Loucy (cell line): ENCODE measurements around the gene PRPF38B.
"Not testable (repeated sequence)": the region's sequence is repeated elsewhere in the genome, so short reads cannot be mapped to it uniquely, and the experiment has no call there.

Experiments used
- H2AFZ ChIP-seq: fragments of 200-600 bp; sonication (generic); 2 replicates; pipeline ENCODE4 v1.6.0; 2016; ENCODE audit warnings: antibody characterized with exemption, mild to moderate bottlenecking, low read length, moderate library complexity
- H3F3A ChIP-seq: fragments of 200-600 bp; 2 replicates; pipeline ENCODE4 v1.6.0; 2016; ENCODE audit warnings: antibody characterized with exemption, low read depth, mild to moderate bottlenecking
- H3K27me3 ChIP-seq: fragments of 200-600 bp; sonication (generic); 2 replicates; pipeline ENCODE4 v1.6.1; 2014; ENCODE audit warnings: low read length, mild to moderate bottlenecking; ENCODE audit not compliant: insufficient read depth, poor library complexity, severe bottlenecking
- H3K36me3 ChIP-seq: fragments of 200-600 bp; sonication (generic); 2 replicates; pipeline ENCODE4 v1.6.1; 2016; ENCODE audit warnings: low read length; ENCODE audit not compliant: insufficient read depth
- H3K4me1 ChIP-seq: fragments of 200-600 bp; sonication (generic); 2 replicates; pipeline ENCODE4 v1.5.1; 2014; ENCODE audit warnings: low read length, mild to moderate bottlenecking; ENCODE audit not compliant: insufficient read depth, poor library complexity, severe bottlenecking
- H3K4me2 ChIP-seq: fragments of 200-600 bp; sonication (generic); 2 replicates; pipeline ENCODE4 v1.6.0; 2014; ENCODE audit warnings: antibody characterized with exemption, low read length, low read depth, mild to moderate bottlenecking; ENCODE audit not compliant: poor library complexity, severe bottlenecking
- H3K4me3 ChIP-seq: fragments of 200-600 bp; sonication (generic); 2 replicates; pipeline ENCODE4 v1.5.1; 2014; ENCODE audit warnings: low read length, mild to moderate bottlenecking, mixed read lengths; ENCODE audit not compliant: poor library complexity, severe bottlenecking
- H3K79me2 ChIP-seq: fragments of 200-600 bp; sonication (generic); 2 replicates; pipeline ENCODE4 v1.6.1; 2014; ENCODE audit warnings: low read length; ENCODE audit not compliant: insufficient read depth
- H3K9ac ChIP-seq: fragments of 200-600 bp; sonication (generic); 2 replicates; pipeline ENCODE4 v1.6.0; 2014; ENCODE audit warnings: mild to moderate bottlenecking, low read depth, low read length, moderate library complexity; ENCODE audit not compliant: poor library complexity, severe bottlenecking
- H3K9me2 ChIP-seq: fragments of 200-600 bp; sonication (generic); replicated peaks from 2 replicates; pipeline ENCODE4 v1.6.1; 2016; ENCODE audit warnings: low read depth, low read length, mixed read lengths
- H3K9me3 ChIP-seq: fragments of 200-600 bp; sonication (generic); 2 replicates; pipeline ENCODE4 v1.6.1; 2014; ENCODE audit warnings: mild to moderate bottlenecking, antibody characterized with exemption, low read length, low read depth; ENCODE audit not compliant: insufficient read depth
- H4K20me1 ChIP-seq: fragments of 200-600 bp; sonication (generic); 2 replicates; pipeline ENCODE4 v1.6.0; 2014; ENCODE audit warnings: antibody characterized with exemption, low read length, mild to moderate bottlenecking; ENCODE audit not compliant: insufficient read depth, poor library complexity, severe bottlenecking
- EZH2phosphoT487 ChIP-seq: fragments of 200-600 bp; IDR thresholded peaks from 2 replicates; pipeline ENCODE4 v1.6.1; 2018; ENCODE audit warnings: antibody characterized with exemption, mild to moderate bottlenecking, moderate library complexity, borderline replicate concordance
- TF ChIP-seq, protein P1 (sequence below): fragments of 200-600 bp; sonication (generic); conservative IDR thresholded peaks from 2 replicates; pipeline ENCODE4 v1.5.1; 2014; ENCODE audit warnings: mild to moderate bottlenecking, antibody characterized with exemption, low read length

PRPF38B gene

GRCh38 chr1:108695535-108695934, 3.4 kb downstream of the PRPF38B start:
- peaks cover 53% of the 10 kb centered on the region for H3K36me3 ChIP-seq
- H3K79me2 ChIP-seq, result peaks cover 89% of the 10 kb centered on the region
- H3K27me3 ChIP-seq, result no peaks in the 10 kb centered on the region
- peaks cover 75% of the 10 kb centered on the region for H4K20me1 ChIP-seq
- no peaks in the 10 kb centered on the region for H3K9me2 ChIP-seq
- H3K4me2 ChIP-seq, result peak overlapping the region; percentile 83
- peaks cover 38% of the 10 kb centered on the region for H3K4me1 ChIP-seq
- H3K4me3 ChIP-seq, result peak overlapping the region; percentile 86
- TF ChIP-seq, protein P1, sequence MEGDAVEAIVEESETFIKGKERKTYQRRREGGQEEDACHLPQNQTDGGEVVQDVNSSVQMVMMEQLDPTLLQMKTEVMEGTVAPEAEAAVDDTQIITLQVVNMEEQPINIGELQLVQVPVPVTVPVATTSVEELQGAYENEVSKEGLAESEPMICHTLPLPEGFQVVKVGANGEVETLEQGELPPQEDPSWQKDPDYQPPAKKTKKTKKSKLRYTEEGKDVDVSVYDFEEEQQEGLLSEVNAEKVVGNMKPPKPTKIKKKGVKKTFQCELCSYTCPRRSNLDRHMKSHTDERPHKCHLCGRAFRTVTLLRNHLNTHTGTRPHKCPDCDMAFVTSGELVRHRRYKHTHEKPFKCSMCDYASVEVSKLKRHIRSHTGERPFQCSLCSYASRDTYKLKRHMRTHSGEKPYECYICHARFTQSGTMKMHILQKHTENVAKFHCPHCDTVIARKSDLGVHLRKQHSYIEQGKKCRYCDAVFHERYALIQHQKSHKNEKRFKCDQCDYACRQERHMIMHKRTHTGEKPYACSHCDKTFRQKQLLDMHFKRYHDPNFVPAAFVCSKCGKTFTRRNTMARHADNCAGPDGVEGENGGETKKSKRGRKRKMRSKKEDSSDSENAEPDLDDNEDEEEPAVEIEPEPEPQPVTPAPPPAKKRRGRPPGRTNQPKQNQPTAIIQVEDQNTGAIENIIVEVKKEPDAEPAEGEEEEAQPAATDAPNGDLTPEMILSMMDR, result no peak
- TF ChIP-seq EZH2phosphoT487, result no peak
- no peaks in the 10 kb centered on the region for H3K9me3 ChIP-seq
- H3F3A ChIP-seq, result peaks cover 17% of the 10 kb centered on the region; the same call in 1 of the 2 replicates
- peak overlapping the region; percentile 89 for H3K9ac ChIP-seq
- H2AFZ ChIP-seq, result no peak overlapping the region

DNA sequence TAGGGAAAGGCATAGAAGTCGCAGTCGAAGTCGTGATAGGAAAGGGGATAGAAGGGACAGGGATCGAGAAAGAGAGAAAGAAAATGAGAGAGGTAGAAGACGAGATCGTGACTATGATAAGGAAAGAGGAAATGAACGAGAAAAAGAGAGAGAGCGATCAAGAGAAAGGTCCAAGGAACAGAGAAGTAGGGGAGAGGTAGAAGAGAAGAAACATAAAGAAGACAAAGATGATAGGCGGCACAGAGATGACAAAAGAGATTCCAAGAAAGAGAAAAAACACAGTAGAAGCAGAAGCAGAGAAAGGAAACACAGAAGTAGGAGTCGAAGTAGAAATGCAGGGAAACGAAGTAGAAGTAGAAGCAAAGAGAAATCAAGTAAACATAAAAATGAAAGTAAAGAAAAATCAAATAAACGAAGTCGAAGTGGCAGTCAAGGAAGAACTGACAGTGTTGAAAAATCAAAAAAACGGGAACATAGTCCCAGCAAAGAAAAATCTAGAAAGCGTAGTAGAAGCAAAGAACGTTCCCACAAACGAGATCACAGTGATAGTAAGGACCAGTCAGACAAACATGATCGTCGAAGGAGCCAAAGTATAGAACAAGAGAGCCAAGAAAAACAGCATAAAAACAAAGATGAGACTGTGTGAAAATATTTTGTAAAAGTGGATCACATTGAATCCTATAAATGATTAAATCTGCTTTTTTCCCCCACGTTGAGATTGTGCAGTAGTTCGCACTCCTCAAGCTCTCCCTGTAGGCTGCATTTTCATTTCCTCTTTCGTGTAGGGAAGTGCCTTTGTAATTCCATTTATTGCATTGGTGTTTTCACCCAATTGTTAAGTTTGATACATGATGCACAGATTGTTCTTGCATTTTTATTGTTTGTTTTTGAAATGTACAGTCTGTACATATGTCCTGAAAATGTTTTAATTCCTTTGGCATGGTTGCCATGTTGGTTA, 7.5 kb downstream of the PRPF38B start:
- no peak overlapping the region for H3K9ac ChIP-seq
- H3K9me2 ChIP-seq, result no peaks in the 10 kb centered on the region
- no peak overlapping the region for H3K4me2 ChIP-seq
- peaks cover 51% of the 10 kb centered on the region for H3K79me2 ChIP-seq
- H3K9me3 ChIP-seq, result no peaks in the 10 kb centered on the region
- peaks cover 64% of the 10 kb centered on the region for H4K20me1 ChIP-seq
- H2AFZ ChIP-seq, result no peak overlapping the region
- H3K27me3 ChIP-seq, result no peaks in the 10 kb centered on the region
- peaks cover 71% of the 10 kb centered on the region for H3K36me3 ChIP-seq
- H3K4me1 ChIP-seq, result peaks cover 39% of the 10 kb centered on the region
- peaks cover 19% of the 10 kb centered on the region; the same call in 1 of the 2 replicates for H3F3A ChIP-seq
- no peak overlapping the region for H3K4me3 ChIP-seq
- TF ChIP-seq, protein P1, result no peak
- TF ChIP-seq EZH2phosphoT487, result no peak

DNA sequence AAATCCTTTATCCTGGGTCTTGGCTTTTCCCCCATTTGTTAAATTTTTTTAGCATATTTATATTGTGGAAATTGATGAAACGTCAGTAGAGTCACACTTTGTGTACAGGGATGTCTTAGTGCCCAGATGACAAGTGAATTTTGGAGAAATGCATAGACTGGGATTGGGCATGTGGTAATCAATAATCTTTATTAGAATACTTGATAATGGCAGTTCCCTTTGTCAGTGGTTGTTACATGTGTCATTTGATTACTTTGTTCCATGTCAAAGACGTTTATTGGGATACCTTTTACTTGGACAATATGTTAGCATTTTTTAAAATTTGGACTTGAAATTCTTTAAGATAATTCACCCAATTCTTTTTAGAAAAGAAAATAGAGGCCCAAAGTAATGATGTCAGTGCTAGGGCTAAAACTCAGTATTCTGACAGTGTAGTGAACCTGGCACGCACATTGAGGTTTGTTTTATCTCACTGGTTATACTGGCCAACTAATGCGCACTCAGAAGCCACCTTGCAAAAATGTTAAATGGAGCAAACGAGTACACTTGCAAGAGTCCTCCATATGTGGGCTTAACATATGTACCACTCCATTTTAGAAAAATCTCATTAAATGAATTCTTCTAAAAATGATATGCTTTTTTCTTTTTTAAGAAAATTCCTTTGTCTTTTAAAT, 9.2 kb downstream of the PRPF38B start:
- no peak for TF ChIP-seq EZH2phosphoT487
- TF ChIP-seq, protein P1, result no peak
- Histone ChIP-seq H3K9me3 (no peaks in the 10 kb centered on the region), H3K27me3 (no peaks in the 10 kb centered on the region), H3F3A (peaks cover 19% of the 10 kb centered on the region; the same call in 1 of the 2 replicates), H3K79me2 (peaks cover 35% of the 10 kb centered on the region), H3K9ac (no peak overlapping the region), H2AFZ (no peak overlapping the region), H3K4me2 (no peak overlapping the region), H3K36me3 (peaks cover 60% of the 10 kb centered on the region), H3K4me3 (no peak overlapping the region), H3K4me1 (peaks cover 29% of the 10 kb centered on the region), H4K20me1 (peaks cover 47% of the 10 kb centered on the region), H3K9me2 (no peaks in the 10 kb centered on the region)

DNA sequence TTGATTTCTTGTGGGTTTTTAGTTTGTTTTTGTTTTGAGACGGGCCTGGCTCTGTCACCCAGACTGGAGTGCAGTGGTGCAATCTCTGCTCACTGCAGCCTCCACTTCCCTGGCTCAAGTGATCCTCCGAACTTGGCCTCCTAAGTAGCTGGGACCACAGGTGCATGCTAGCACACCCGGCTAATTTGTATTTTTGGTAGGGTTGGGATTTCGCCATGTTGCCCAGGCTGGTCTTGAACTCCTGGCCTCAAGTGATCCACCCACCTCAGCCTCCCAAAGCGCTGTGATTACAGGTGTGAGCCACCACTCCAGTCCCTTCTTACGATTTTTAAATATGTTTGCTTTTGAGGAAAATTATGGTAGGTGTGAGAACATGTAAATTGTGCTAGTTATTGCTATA, 10.0 kb downstream of the PRPF38B start:
- Histone ChIP-seq H3K36me3 (peaks cover 52% of the 10 kb centered on the region), H3F3A (peaks cover 19% of the 10 kb centered on the region; the same call in 1 of the 2 replicates), H4K20me1 (peaks cover 39% of the 10 kb centered on the region), H3K79me2 (peaks cover 27% of the 10 kb centered on the region), H3K4me1 (peaks cover 21% of the 10 kb centered on the region)
- not testable (repeated sequence) for H3K9me2 ChIP-seq, H3K4me2 ChIP-seq, H3K4me3 ChIP-seq, H3K9ac ChIP-seq, H3K27me3 ChIP-seq, H2AFZ ChIP-seq, H3K9me3 ChIP-seq
